K562 (cell line): ENCODE data around the gene ABCA4. TPM values are rescaled to one million over a fixed set of nuclear protein-coding genes. Genes with fewer than 3 reads are reported as not detected.

Source experiments
- ATAC-seq: fragments of 200-7000 bp; cut with Tn5 transposase; 3 replicates; pipeline ENCODE4 v1.9.1; 2020; ENCODE audit warnings: moderate library complexity
- BruUV-seq: library from RNA; stranded (reverse); fragments of 400-500 nt; replicated peaks from 2 replicates; lab custom pipeline; 2021; lab: Mats Ljungman, UMichigan
- CTCF ChIA-PET: fragments of 300-600 bp; formaldehyde crosslinking; extraction: SDS; loops from one replicate; lab custom pipeline; 2021; ENCODE audit warnings: low intra/inter-chr PET ratio; lab: Yijun Ruan, JAX
- POLR2A ChIA-PET: fragments of 300-600, 350-650 bp; sonication (Branson Sonifier 250); formaldehyde crosslinking; extraction: SDS; loops from one replicate; lab custom pipeline; 2021; ENCODE audit warnings: antibody characterized with exemption, inconsistent platforms; lab: Yijun Ruan, JAX
- DNase-seq, 4 experiments: peaks; one replicate each; pipeline versions ENCODE4 v3.0.0 to v3.0.0-alpha.2; 2011 to 2018; ENCODE audit warnings: low spot score in 3 of 4, mixed read lengths in 3 of 4; ENCODE audit errors: extremely low read depth in 1 of 4
- FAIRE-seq: peaks from 2 replicates; lab custom pipeline; 2011; peaks lifted over from hg19 to GRCh38; lab: Jason Lieb, UNC
- H2AFZ ChIP-seq: 2 replicates; pipeline ENCODE4 v1.6.0; 2011; ENCODE audit warnings: low read depth, low read length, control low read depth, inconsistent platforms
- H3K27ac ChIP-seq: fragments of 200-600 bp; 3 replicates; pipeline ENCODE4 v1.8.0; 2011; ENCODE audit warnings: low read depth, mild to moderate bottlenecking, control low read depth, inconsistent platforms, low read length, moderate library complexity, mixed read lengths; ENCODE audit errors: extremely low read depth
- H3K27me3 ChIP-seq, 2 experiments: fragments of 300-600 bp in 1 of 2; 2 replicates in 1 of 2; 3 replicates in 1 of 2; pipeline versions ENCODE4 v1.6.0 to v1.8.0; 2011; ENCODE audit warnings: inconsistent platforms in 2 of 2, low read length in 2 of 2, mild to moderate bottlenecking in 1 of 2, mixed read lengths in 1 of 2, moderate library complexity in 1 of 2; ENCODE audit not compliant: control insufficient read depth in 2 of 2, insufficient read depth in 2 of 2
- H3K36me3 ChIP-seq: fragments of 300-600 bp; 3 replicates; pipeline ENCODE4 v1.8.0; 2011; ENCODE audit warnings: mild to moderate bottlenecking, low read length, inconsistent platforms; ENCODE audit not compliant: control insufficient read depth, insufficient read depth
- H3K4me1 ChIP-seq, 2 experiments: fragments of 200-600 bp in 1 of 2; replicated peaks in 1 of 2; 2 replicates in 1 of 2; 3 replicates in 1 of 2; pipeline versions ENCODE4 v1.5.1 to v1.8.0; 2011; ENCODE audit warnings: inconsistent platforms in 2 of 2, low read length in 2 of 2, mild to moderate bottlenecking in 1 of 2, mixed read lengths in 1 of 2, moderate library complexity in 1 of 2; ENCODE audit not compliant: control insufficient read depth in 2 of 2, insufficient read depth in 2 of 2
- H3K4me2 ChIP-seq: 2 replicates; pipeline ENCODE4 v1.6.1; 2011; ENCODE audit warnings: low read length, control low read depth, inconsistent platforms, mixed read lengths; ENCODE audit not compliant: insufficient read depth
- H3K4me3 ChIP-seq: fragments of 200-600 bp; sonication (generic), shearing (Covaris generic); 2 replicates; pipeline ENCODE4 v1.5.1; 2016; ENCODE audit warnings: control low read depth, inconsistent platforms
- H3K79me2 ChIP-seq: fragments of 200-600 bp; 3 replicates; pipeline ENCODE4 v1.8.0; 2011; ENCODE audit warnings: low read length, inconsistent platforms; ENCODE audit not compliant: control insufficient read depth, insufficient read depth
- H3K9ac ChIP-seq, 2 experiments: 2 replicates each; pipeline versions ENCODE4 v1.6.0 to v1.6.1; 2011; ENCODE audit warnings: low read depth in 2 of 2, low read length in 2 of 2, control low read depth in 1 of 2, inconsistent platforms in 1 of 2, mild to moderate bottlenecking in 1 of 2, mixed read lengths in 1 of 2; ENCODE audit not compliant: insufficient read depth in 1 of 2
- H3K9me1 ChIP-seq: one replicate; pipeline ENCODE4 v1.6.0; 2011; ENCODE audit warnings: inconsistent platforms, mild to moderate bottlenecking, low read length, moderate library complexity; ENCODE audit not compliant: control insufficient read depth, insufficient read depth
- H3K9me3 ChIP-seq: replicated peaks from 2 replicates; pipeline ENCODE4 v1.5.1; 2011; ENCODE audit warnings: low read depth, low read length, inconsistent platforms; ENCODE audit not compliant: control insufficient read depth, insufficient read depth
- H4K20me1 ChIP-seq: replicated peaks from 2 replicates; pipeline ENCODE4 v1.6.1; 2011; ENCODE audit warnings: low read length, inconsistent platforms, mixed read lengths; ENCODE audit not compliant: control insufficient read depth, insufficient read depth
- FOSL1 ChIP-seq: fragments of 200-800 bp; sonication (Bioruptor generic); conservative IDR thresholded peaks from 2 replicates; pipeline ENCODE4 v1.6.1; 2016; ENCODE audit warnings: missing genetic modification characterization, missing compliant biosample characterization
- RBFOX2 ChIP-seq: fragments of 200-400 bp; formaldehyde crosslinking; IDR thresholded peaks from 2 replicates; pipeline ENCODE4 v1.6.1; 2017; ENCODE audit warnings: low read depth, mild to moderate bottlenecking, low read length, moderate library complexity
- WGBS: fragments of 100-300 bp; shearing (Covaris generic); methylation state at CpG from one replicate; pipeline ENCODE4 v1.1.6; 2016; ENCODE audit warnings: low coverage, mixed read lengths; ENCODE audit not compliant: insufficient coverage; ENCODE audit errors: missing lambda C conversion rate; 5-methylcytosine and 5-hydroxymethylcytosine counted together
- in situ Hi-C: fragments of 300-500 bp; cut with MboI; formaldehyde crosslinking; loops from 4 replicates; pipeline ENCODE4 v1.15.0; 2018; ENCODE audit warnings: inconsistent platforms, mixed read lengths
- intact Hi-C: fragments of 100-400 bp; cut with micrococcal nuclease; formaldehyde crosslinking; loops from 2 replicates; pipeline ENCODE4 v1.14.2; 2022
- polyA plus RNA-seq, 8 experiments: library from polyadenylated mRNA; depleted of rRNA in 4 of 8; stranded (reverse) in 5 of 8; unstranded in 3 of 8; fragments of >200 nt; fragmentation: Nextera tagmentation in 2 of 8; fragmentation: Illumina TruSeq in 1 of 8; extraction: Ambion mirVana in 2 of 8; extraction: Trizol in 1 of 8; gene quantifications; 2 replicates each; pipeline versions ENCODE4 v1.2.1 to v1.2.3, GENCODE V29; 2011 to 2014; ENCODE audit warnings: inconsistent platforms in 1 of 8, missing spikeins in 1 of 8
- total RNA-seq, 7 experiments: library from RNA; depleted of rRNA in 6 of 7; stranded (reverse); fragments of >200 nt in 6 of 7; fragmentation: Illumina TruSeq in 2 of 7; extraction: Trizol in 2 of 7; gene quantifications; 2 replicates each; pipeline versions ENCODE4 v1.2.1 to v1.2.3, GENCODE V29; 2011 to 2021; ENCODE audit warnings: low replicate concordance in 1 of 7
- TF ChIP-seq, protein P1 (sequence below): fragments of 450-650 bp; IDR thresholded peaks from 2 replicates; pipeline ENCODE4 v1.6.1; 2018; ENCODE audit not compliant: partially characterized antibody

Gene ABCA4
- total and polyA plus RNA-seq, 9 of the 15 experiments (the other 6 are each of a cell fraction or from before 2014, with no cell fraction given): 0.01 to 0.04 TPM; not detected in 7

DNA sequence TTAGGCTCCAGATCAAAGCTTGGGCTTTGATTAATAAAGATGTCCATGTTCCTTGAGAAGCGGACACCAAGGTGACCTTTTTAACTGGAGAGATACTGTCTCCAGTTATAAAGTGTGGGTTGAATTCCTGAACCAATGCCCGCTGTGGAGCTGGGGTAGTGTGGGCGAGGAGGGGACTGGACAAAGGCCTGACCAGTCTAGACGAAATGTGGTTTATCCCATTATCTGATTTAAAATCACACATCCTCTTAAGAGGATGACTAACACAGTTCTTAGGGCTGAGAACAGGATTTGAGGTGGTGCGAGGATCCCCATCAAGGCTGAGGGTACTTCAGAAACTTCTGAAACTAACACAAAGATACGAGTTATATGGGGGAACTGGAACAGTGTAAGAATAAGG, 127.2 kb downstream of the ABCA4 start:
- intact Hi-C loops: no loop called here
- no TSS peak for BruUV-seq
- Histone ChIP-seq H3K9me3 (no peaks in the 10 kb centered on the region), H2AFZ (no peak overlapping the region), H4K20me1 (peaks cover 5% of the 10 kb centered on the region; the same call in 1 of the 2 replicates), H3K36me3 (no peaks in the 10 kb centered on the region), H3K27ac (no peak overlapping the region), H3K4me3 (no peak overlapping the region), H3K9me1 (no peaks in the 10 kb centered on the region), H3K79me2 (no peaks in the 10 kb centered on the region), H3K27me3 (peaks cover 16 to 38% of the 10 kb centered on the region in 2 experiments), H3K4me1 (no peaks in the 10 kb centered on the region), H3K4me2 (no peak overlapping the region), H3K9ac (no peak overlapping the region)
- in situ Hi-C loops: no loop called here
- POLR2A ChIA-PET: interaction anchor here (0.7 to 1.4 kb wide), 3 partner anchors 13 to 115 kb away, joined by 3 to 4 read pairs (median 3); partner anchors contain the start of gene DNTTIP2
- CTCF ChIA-PET: no interaction called here
- ATAC-seq: no peak
- no peak for FAIRE-seq
- DNase-seq: no peak
- TF ChIP-seq RBFOX2 (no peak), FOSL1 (tag) (peak; percentile 70)
- TF ChIP-seq, protein P1, sequence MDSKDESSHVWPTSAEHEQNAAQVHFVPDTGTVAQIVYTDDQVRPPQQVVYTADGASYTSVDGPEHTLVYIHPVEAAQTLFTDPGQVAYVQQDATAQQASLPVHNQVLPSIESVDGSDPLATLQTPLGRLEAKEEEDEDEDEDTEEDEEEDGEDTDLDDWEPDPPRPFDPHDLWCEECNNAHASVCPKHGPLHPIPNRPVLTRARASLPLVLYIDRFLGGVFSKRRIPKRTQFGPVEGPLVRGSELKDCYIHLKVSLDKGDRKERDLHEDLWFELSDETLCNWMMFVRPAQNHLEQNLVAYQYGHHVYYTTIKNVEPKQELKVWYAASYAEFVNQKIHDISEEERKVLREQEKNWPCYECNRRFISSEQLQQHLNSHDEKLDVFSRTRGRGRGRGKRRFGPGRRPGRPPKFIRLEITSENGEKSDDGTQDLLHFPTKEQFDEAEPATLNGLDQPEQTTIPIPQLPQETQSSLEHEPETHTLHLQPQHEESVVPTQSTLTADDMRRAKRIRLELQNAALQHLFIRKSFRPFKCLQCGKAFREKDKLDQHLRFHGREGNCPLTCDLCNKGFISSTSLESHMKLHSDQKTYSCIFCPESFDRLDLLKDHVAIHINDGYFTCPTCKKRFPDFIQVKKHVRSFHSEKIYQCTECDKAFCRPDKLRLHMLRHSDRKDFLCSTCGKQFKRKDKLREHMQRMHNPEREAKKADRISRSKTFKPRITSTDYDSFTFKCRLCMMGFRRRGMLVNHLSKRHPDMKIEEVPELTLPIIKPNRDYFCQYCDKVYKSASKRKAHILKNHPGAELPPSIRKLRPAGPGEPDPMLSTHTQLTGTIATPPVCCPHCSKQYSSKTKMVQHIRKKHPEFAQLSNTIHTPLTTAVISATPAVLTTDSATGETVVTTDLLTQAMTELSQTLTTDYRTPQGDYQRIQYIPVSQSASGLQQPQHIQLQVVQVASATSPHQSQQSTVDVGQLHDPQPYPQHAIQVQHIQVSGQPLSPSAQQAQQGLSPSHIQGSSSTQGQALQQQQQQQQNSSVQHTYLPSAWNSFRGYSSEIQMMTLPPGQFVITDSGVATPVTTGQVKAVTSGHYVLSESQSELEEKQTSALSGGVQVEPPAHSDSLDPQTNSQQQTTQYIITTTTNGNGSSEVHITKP: peak; percentile 42
- 0% methylated on average over 6 of the region's 6 CpGs for WGBS
